ENCODE results near the gene GABBR2. TPM values are rescaled to one million over a fixed set of nuclear protein-coding genes. Genes with fewer than 3 reads are reported as not detected.

The GABBR2 gene
- total and polyA plus RNA-seq, 5 experiments from 2014 or later = not detected

DNA sequence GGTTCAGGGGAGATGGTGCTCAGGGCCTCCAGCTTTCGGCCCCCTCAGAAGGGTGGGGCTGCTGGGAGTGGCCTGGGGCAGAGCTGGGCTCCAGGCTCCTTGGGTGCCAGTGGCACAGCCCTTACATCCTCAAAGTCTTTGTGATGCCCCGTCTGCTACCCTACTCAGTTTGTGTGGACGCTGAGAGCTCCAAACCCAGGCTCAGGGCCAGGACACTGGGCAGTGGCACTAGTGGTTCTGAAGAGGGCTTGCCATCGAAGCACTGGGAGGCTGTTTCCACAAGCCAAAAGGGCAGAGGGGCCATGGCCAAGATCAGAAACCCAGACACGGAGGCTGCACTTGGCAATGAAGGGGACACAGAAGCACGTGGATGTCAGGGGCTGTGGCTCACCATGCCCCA is 99.1 kb downstream of the GABBR2 start:
- H3K36me3 Mint-ChIP-seq = no peaks in the 10 kb centered on the region
- DNase-seq = no peak
- no peak for ATAC-seq
- H3K27ac Mint-ChIP-seq = no peak overlapping the region
- no peak overlapping the region for H3K4me3 Mint-ChIP-seq
- no peaks in the 10 kb centered on the region for H3K4me1 Mint-ChIP-seq
- H3K27me3 Mint-ChIP-seq = peaks cover 9 to 23% (median 16%) of the 10 kb centered on the region in 5 donors
- H3K9me3 Mint-ChIP-seq = peaks cover 0 to 2% (median 0%) of the 10 kb centered on the region in 9 donors
- POLR2A ChIA-PET = no interaction called here

GRCh38 chr9:98607787-98608186 is 100.9 kb downstream of the GABBR2 start:
- no peak for DNase-seq
- H3K4me1 Mint-ChIP-seq = no peaks in the 10 kb centered on the region
- peaks cover 9 to 23% (median 14%) of the 10 kb centered on the region in 5 donors for H3K27me3 Mint-ChIP-seq
- no peaks in the 10 kb centered on the region for H3K36me3 Mint-ChIP-seq
- POLR2A ChIA-PET = no interaction called here
- ATAC-seq = no peak
- no peak overlapping the region for H3K4me3 Mint-ChIP-seq
- H3K27ac Mint-ChIP-seq = no peak overlapping the region
- H3K9me3 Mint-ChIP-seq = peaks cover 0 to 2% (median 0%) of the 10 kb centered on the region in 9 donors

GRCh38 chr9:98607152-98607551 is 101.6 kb downstream of the GABBR2 start:
- ATAC-seq (no peak), DNase-seq (no peak)
- Mint-ChIP-seq H3K36me3 (no peaks in the 10 kb centered on the region), H3K27ac (no peak overlapping the region), H3K4me1 (no peaks in the 10 kb centered on the region), H3K27me3 (peaks cover 9 to 23% (median 14%) of the 10 kb centered on the region in 5 donors), H3K9me3 (peaks cover 0 to 2% (median 0%) of the 10 kb centered on the region in 9 donors), H3K4me3 (no peak overlapping the region)
- POLR2A ChIA-PET = no interaction called here

GRCh38 chr9:98606730-98607129 is 102.0 kb downstream of the GABBR2 start:
- H3K9me3 Mint-ChIP-seq = peaks cover 0 to 2% (median 0%) of the 10 kb centered on the region in 9 donors
- H3K27ac Mint-ChIP-seq = no peak overlapping the region
- POLR2A ChIA-PET = no interaction called here
- no peak overlapping the region for H3K4me3 Mint-ChIP-seq
- no peak for DNase-seq
- peaks cover 9 to 23% (median 14%) of the 10 kb centered on the region in 5 donors for H3K27me3 Mint-ChIP-seq
- H3K4me1 Mint-ChIP-seq = no peaks in the 10 kb centered on the region
- no peak for ATAC-seq
- H3K36me3 Mint-ChIP-seq = no peaks in the 10 kb centered on the region

DNA sequence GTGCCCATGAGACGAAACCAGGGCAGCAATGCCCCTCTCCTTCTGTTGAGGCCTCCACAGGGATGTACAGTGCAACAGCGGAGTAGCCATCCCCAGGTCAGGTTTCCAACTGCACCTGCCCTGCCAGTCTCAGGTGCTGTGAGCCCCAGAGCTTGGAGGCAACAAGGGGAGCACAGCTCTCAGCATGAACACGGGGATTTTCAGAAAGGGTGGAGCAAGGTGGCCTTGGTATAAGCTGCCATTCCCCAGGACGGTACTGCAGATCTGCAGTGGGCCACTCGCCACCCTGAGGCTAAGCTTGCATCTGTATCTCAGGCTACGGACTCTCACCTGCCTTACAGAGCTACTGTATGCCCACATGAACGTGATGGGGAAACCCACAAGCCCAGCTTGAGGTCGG is 103.6 kb downstream of the GABBR2 start:
- POLR2A ChIA-PET = no interaction called here
- H3K27ac Mint-ChIP-seq = no peak overlapping the region
- peaks cover 0 to 2% (median 0%) of the 10 kb centered on the region in 9 donors for H3K9me3 Mint-ChIP-seq
- DNase-seq (no peak), ATAC-seq (no peak)
- peaks cover 4 to 15% (median 7%) of the 10 kb centered on the region in 5 donors for H3K27me3 Mint-ChIP-seq
- H3K4me3 Mint-ChIP-seq = no peak overlapping the region
- no peaks in the 10 kb centered on the region for H3K4me1 Mint-ChIP-seq
- H3K36me3 Mint-ChIP-seq = no peaks in the 10 kb centered on the region

DNA sequence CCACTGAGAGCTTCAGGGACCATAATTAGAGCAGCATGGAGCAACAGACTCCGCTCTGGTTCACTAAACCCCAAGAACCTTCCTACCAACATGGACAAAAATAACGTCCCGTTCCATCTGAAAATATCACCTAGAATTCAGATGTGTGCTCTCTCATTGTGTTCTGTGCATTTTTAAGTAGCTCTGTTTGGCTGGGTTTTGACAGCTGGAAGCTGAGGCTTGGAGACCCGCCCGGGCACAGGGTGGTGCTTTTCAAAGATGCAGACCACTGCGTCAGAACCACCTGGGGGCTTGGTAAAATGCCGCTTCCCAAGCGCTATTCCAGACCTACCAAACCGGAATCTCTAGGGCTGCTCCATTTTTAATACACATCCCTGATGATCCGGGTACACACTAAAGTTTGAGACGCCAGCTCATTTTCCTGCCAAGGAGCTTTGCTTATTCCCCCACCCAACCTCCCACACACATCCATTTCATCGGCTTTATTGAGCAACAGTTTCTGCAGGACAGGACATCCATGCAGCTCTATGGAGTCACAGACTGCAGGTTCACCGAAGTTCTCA is 104.8 kb downstream of the GABBR2 start:
- POLR2A ChIA-PET = interaction anchor here (0.6 kb wide), 1 partner anchor 161 kb away, joined by 3 read pairs; no protein-coding TSS in a partner anchor
- no peak overlapping the region for H3K27ac Mint-ChIP-seq
- no peaks in the 10 kb centered on the region for H3K4me1 Mint-ChIP-seq
- H3K27me3 Mint-ChIP-seq = peaks cover under 1 to 11% (median 5%) of the 10 kb centered on the region in 5 donors
- ATAC-seq = no peak
- DNase-seq = no peak
- no peak overlapping the region for H3K4me3 Mint-ChIP-seq
- H3K9me3 Mint-ChIP-seq = no peaks in the 10 kb centered on the region
- H3K36me3 Mint-ChIP-seq = no peaks in the 10 kb centered on the region

- POLR2A ChIA-PET = no interaction called here
- H3K27ac Mint-ChIP-seq = no peak overlapping the region
These were observed 105.8 kb downstream of the GABBR2 start for GRCh38 chr9:98602839-98603500.

DNA sequence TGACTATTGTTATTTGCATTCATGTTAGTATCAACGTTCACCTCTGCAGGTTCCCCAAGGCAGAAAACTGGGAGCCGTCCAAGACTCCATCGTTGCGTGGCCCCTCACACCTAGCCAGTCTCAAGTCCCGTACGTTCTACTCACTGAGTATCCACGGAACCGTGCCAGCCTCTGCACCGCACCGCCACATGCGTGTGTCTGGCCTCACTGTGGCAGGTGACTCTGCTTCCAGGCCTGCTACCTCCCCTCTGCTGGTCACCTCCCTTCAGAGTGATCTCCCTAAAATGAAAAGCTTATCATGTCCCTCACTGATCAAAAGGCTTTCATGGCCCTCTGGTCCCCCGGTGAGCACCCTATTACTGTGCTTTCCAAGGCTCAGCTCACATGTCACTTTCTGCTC is 108.1 kb downstream of the GABBR2 start:
- ATAC-seq (no peak), DNase-seq (no peak)
- Mint-ChIP-seq H3K36me3 (no peaks in the 10 kb centered on the region), H3K27me3 (peaks cover 0 to 7% (median 3%) of the 10 kb centered on the region in 5 donors), H3K9me3 (no peaks in the 10 kb centered on the region), H3K4me1 (no peaks in the 10 kb centered on the region), H3K4me3 (no peak overlapping the region), H3K27ac (peak overlapping the region in 1 of 10 donors; percentile 1)
- POLR2A ChIA-PET = no interaction called here

More at GRCh38 chr9:98602839-98603500, 105.8 kb downstream of the GABBR2 start:
- Mint-ChIP-seq H3K4me3 (no peak overlapping the region), H3K4me1 (no peaks in the 10 kb centered on the region), H3K9me3 (no peaks in the 10 kb centered on the region), H3K36me3 (no peaks in the 10 kb centered on the region), H3K27me3 (peaks cover 0 to 11% (median 5%) of the 10 kb centered on the region in 5 donors)
- ATAC-seq (no peak), DNase-seq (no peak)

- Mint-ChIP-seq H3K27me3 (peaks cover 0 to 8% (median 3%) of the 10 kb centered on the region in 5 donors), H3K27ac (peak overlapping the region in 1 of 10 donors; percentile 52), H3K9me3 (no peaks in the 10 kb centered on the region), H3K4me3 (no peak overlapping the region), H3K36me3 (no peaks in the 10 kb centered on the region), H3K4me1 (no peaks in the 10 kb centered on the region)
- ATAC-seq = no peak
- POLR2A ChIA-PET = no interaction called here
- no peak for DNase-seq
These were observed 109.0 kb downstream of the GABBR2 start for GRCh38 chr9:98599566-98600216.

DNA sequence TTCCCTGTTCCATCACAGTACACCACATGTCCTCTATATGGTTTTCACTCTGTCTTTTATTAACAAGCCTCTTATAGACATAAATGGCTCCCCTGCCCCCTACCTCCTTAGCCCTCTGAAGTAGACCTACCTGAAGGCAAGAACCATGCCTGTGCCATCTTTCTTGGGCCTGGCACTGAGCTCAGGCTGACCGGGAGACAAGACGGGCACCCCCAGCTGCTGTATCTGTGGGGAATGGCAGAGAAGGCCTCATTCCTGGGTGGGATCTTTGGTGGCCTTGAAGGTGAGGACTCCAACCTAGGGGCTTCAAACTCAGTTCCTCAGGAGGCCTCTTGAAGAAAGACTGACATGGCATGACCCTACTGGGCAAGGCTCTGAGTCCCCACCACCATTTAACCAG is 109.9 kb downstream of the GABBR2 start:
- H3K27ac Mint-ChIP-seq = no peak overlapping the region
- no peaks in the 10 kb centered on the region for H3K36me3 Mint-ChIP-seq
- no peak overlapping the region for H3K4me3 Mint-ChIP-seq
- ATAC-seq (no peak), DNase-seq (no peak)
- POLR2A ChIA-PET = no interaction called here
- no peaks in the 10 kb centered on the region for H3K9me3 Mint-ChIP-seq
- H3K27me3 Mint-ChIP-seq = peaks cover 0 to 8% (median 3%) of the 10 kb centered on the region in 5 donors
- no peaks in the 10 kb centered on the region for H3K4me1 Mint-ChIP-seq

GRCh38 chr9:98597236-98597771 is 111.4 kb downstream of the GABBR2 start:
- Mint-ChIP-seq H3K27me3 (peaks cover 0 to 9% (median 4%) of the 10 kb centered on the region in 5 donors), H3K27ac (no peak overlapping the region), H3K9me3 (no peaks in the 10 kb centered on the region), H3K36me3 (no peaks in the 10 kb centered on the region), H3K4me1 (no peaks in the 10 kb centered on the region), H3K4me3 (no peak overlapping the region)
- DNase-seq = no peak
- POLR2A ChIA-PET = no interaction called here
- ATAC-seq = no peak

DNA sequence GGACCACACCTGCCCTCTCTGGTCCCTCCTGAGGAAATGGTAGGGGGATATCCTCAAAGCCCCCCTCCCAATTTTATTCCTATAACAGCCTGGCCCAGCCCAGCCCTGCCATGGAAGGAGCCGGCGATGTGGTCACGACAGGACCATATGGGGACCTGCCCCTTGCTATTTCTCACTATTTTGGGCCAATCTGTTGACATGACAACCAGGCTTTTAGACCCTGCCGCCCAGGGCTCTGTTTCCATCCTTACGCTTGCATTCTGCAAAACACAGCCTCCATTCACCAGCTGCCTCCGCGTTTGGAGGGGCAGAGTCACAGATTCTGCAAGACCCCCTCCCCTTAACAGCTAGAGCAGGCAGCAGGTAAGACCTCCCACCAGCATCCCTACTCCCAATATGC is 112.2 kb downstream of the GABBR2 start:
- peaks cover 0 to under 1% (median 0%) of the 10 kb centered on the region in 9 donors for H3K9me3 Mint-ChIP-seq
- H3K27me3 Mint-ChIP-seq = peaks cover 0 to 9% (median 4%) of the 10 kb centered on the region in 5 donors
- ATAC-seq (no peak), DNase-seq (no peak)
- H3K27ac Mint-ChIP-seq = no peak overlapping the region
- no peak overlapping the region for H3K4me3 Mint-ChIP-seq
- H3K36me3 Mint-ChIP-seq = no peaks in the 10 kb centered on the region
- no peaks in the 10 kb centered on the region for H3K4me1 Mint-ChIP-seq
- POLR2A ChIA-PET = no interaction called here

GRCh38 chr9:98594546-98595160 is 114.1 kb downstream of the GABBR2 start:
- peaks cover 2 to 21% (median 11%) of the 10 kb centered on the region in 5 donors for H3K27me3 Mint-ChIP-seq
- H3K36me3 Mint-ChIP-seq = no peaks in the 10 kb centered on the region
- peaks cover 0 to 12% (median 0%) of the 10 kb centered on the region in 9 donors for H3K9me3 Mint-ChIP-seq
- DNase-seq (no peak), ATAC-seq (no peak)
- H3K27ac Mint-ChIP-seq = no peak overlapping the region
- POLR2A ChIA-PET = no interaction called here
- H3K4me1 Mint-ChIP-seq = no peaks in the 10 kb centered on the region
- H3K4me3 Mint-ChIP-seq = no peak overlapping the region

Data from naive thymus-derived CD8-positive, alpha-beta T cell (primary cell).